PFSK-1 (cell line): ENCODE measurements around the gene KLHDC7B.

Experiments
- FOXP2 ChIP-seq: optimal IDR thresholded peaks from 2 replicates; pipeline ENCODE3; 2011; ENCODE audit warnings: borderline replicate concordance, control low read depth, inconsistent platforms; ENCODE audit not compliant: insufficient read depth; ENCODE audit errors: extremely low read length, extremely low read depth
- POLR2AphosphoS5 ChIP-seq: IDR thresholded peaks from 2 replicates; pipeline ENCODE4 v1.6.1; 2012; ENCODE audit warnings: low read depth, mild to moderate bottlenecking, control low read depth, low read length, moderate library complexity
- REST ChIP-seq, 2 experiments: IDR thresholded peaks; 2 replicates each; pipeline versions ENCODE4 v1.6.1 to v1.8.0; 2011 to 2012; ENCODE audit warnings: low read depth in 2 of 2, low read length in 2 of 2, control low read depth in 1 of 2, inconsistent platforms in 1 of 2, mild to moderate bottlenecking in 1 of 2, moderate library complexity in 1 of 2; ENCODE audit not compliant: insufficient read depth in 1 of 2
- SIN3A ChIP-seq: IDR thresholded peaks from 2 replicates; pipeline ENCODE4 v1.6.1; 2012; ENCODE audit warnings: mild to moderate bottlenecking, low read length, moderate library complexity, borderline replicate concordance; ENCODE audit not compliant: insufficient read depth
- TAF1 ChIP-seq: IDR thresholded peaks from 2 replicates; pipeline ENCODE4 v1.6.1; 2012; ENCODE audit warnings: low read length, control low read depth, borderline replicate concordance; ENCODE audit not compliant: insufficient read depth

KLHDC7B gene

GRCh38 chr22:50572965-50573364 lies 27.3 kb downstream of the KLHDC7B start:
- TF ChIP-seq SIN3A (no peak), TAF1 (no peak), REST (IDR thresholded peaks at IDR 0.05; ENCODE audit: insufficient read depth in 1 of 2, low read depth in 2 of 2, low read length in 2 of 2) (no peak), POLR2AphosphoS5 (no peak)

GRCh38 chr22:50573491-50574382 lies 28.0 kb downstream of the KLHDC7B start:
- TF ChIP-seq REST (IDR thresholded peaks at IDR 0.05; ENCODE audit: insufficient read depth in 1 of 2, low read depth in 2 of 2, low read length in 2 of 2), result no peak
- TF ChIP-seq TAF1, result no peak
- no peak for TF ChIP-seq POLR2AphosphoS5

- no peak for TF ChIP-seq FOXP2
- no peak for TF ChIP-seq SIN3A
- TF ChIP-seq REST (IDR thresholded peaks at IDR 0.05; ENCODE audit: insufficient read depth in 1 of 2, low read depth in 2 of 2, low read length in 2 of 2), result no peak
- no peak for TF ChIP-seq TAF1
- no peak for TF ChIP-seq POLR2AphosphoS5
These were observed 28.7 kb downstream of the KLHDC7B start for GRCh38 chr22:50574383-50574755.

GRCh38 chr22:50575426-50575941 lies 29.8 kb downstream of the KLHDC7B start:
- TF ChIP-seq TAF1, result no peak
- TF ChIP-seq SIN3A, result no peak
- TF ChIP-seq POLR2AphosphoS5, result no peak
- no peak for TF ChIP-seq REST (IDR thresholded peaks at IDR 0.05; ENCODE audit: insufficient read depth in 1 of 2, low read depth in 2 of 2, low read length in 2 of 2)
- TF ChIP-seq FOXP2, result no peak

- TF ChIP-seq POLR2AphosphoS5, result no peak
These were observed 30.4 kb downstream of the KLHDC7B start for GRCh38 chr22:50576070-50576469.
